H1 (cell line): ENCODE data around the gene IFNE. TPM values are rescaled to one million over a fixed set of nuclear protein-coding genes. Genes with fewer than 3 reads are reported as not detected.

Experiments
- CTCF ChIA-PET: fragments of 300-600 bp; sonication (Branson Sonifier 250); formaldehyde crosslinking; loops from one replicate; lab custom pipeline; 2021; ENCODE audit not compliant: partially characterized antibody; lab: Charles Lee
- POLR2A ChIA-PET: fragments of 300-600 bp; sonication (Branson Sonifier 250); formaldehyde crosslinking; loops from one replicate; lab custom pipeline; 2021; ENCODE audit warnings: inconsistent platforms; ENCODE audit not compliant: partially characterized antibody; lab: Charles Lee
- DNase-seq, 2 experiments: peaks; one replicate each; pipeline versions ENCODE4 v3.0.0 to v3.0.0-alpha.2; 2010 to 2022; ENCODE audit warnings: low spot score in 2 of 2, low read depth in 1 of 2, mixed read lengths in 1 of 2
- FAIRE-seq: peaks from 2 replicates; lab custom pipeline; 2011; peaks lifted over from hg19 to GRCh38; lab: Jason Lieb, UNC
- H2AFZ ChIP-seq: 2 replicates; pipeline ENCODE4 v1.8.1; 2012; ENCODE audit warnings: low read length, inconsistent platforms
- H2AK5ac ChIP-seq: 2 replicates; pipeline ENCODE4 v1.6.1; 2013; ENCODE audit warnings: low read depth, low read length
- H2BK120ac ChIP-seq: replicated peaks from 2 replicates; pipeline ENCODE3; 2013; ENCODE audit warnings: low read depth, low read length, inconsistent platforms
- H2BK12ac ChIP-seq: 2 replicates; pipeline ENCODE4 v1.6.1; 2013; ENCODE audit warnings: low read depth, low read length
- H2BK15ac ChIP-seq: 2 replicates; pipeline ENCODE4 v1.6.1; 2013; ENCODE audit warnings: low read length
- H2BK20ac ChIP-seq: 2 replicates; pipeline ENCODE4 v1.6.1; 2013; ENCODE audit warnings: low read length
- H2BK5ac ChIP-seq: 2 replicates; pipeline ENCODE4 v1.6.1; 2013; ENCODE audit warnings: low read depth, low read length
- H3K14ac ChIP-seq: 2 replicates; pipeline ENCODE4 v1.6.1; 2013; ENCODE audit warnings: inconsistent platforms; ENCODE audit not compliant: insufficient read length
- H3K18ac ChIP-seq: 2 replicates; pipeline ENCODE4 v1.6.1; 2013; ENCODE audit warnings: low read length; ENCODE audit errors: extremely low read depth
- H3K23ac ChIP-seq: 2 replicates; pipeline ENCODE4 v1.6.1; 2013; ENCODE audit warnings: inconsistent platforms; ENCODE audit not compliant: insufficient read length
- H3K23me2 ChIP-seq: 2 replicates; pipeline ENCODE4 v1.6.1; 2013; ENCODE audit warnings: low read depth, low read length
- H3K27ac ChIP-seq: 2 replicates; pipeline ENCODE4 v1.6.1; 2011; ENCODE audit warnings: low read depth, low read length, inconsistent platforms
- H3K27me3 ChIP-seq, 4 experiments: replicated peaks in 1 of 4; 1 replicate in 1 of 4; 2 replicates in 3 of 4; pipeline versions ENCODE4 v1.6.1 to v1.8.1; 2011 to 2013; ENCODE audit warnings: low read length in 3 of 4, mild to moderate bottlenecking in 3 of 4, inconsistent platforms in 2 of 4, mixed read lengths in 2 of 4, moderate library complexity in 1 of 4; ENCODE audit not compliant: control insufficient read depth in 3 of 4, insufficient read depth in 3 of 4; ENCODE audit errors: extremely low read depth in 1 of 4
- H3K36me3 ChIP-seq, 4 experiments: 2 replicates each; pipeline versions ENCODE4 v1.6.1 to v1.8.1; 2011 to 2013; ENCODE audit warnings: mild to moderate bottlenecking in 4 of 4, low read length in 3 of 4, moderate library complexity in 2 of 4, control low read depth in 1 of 4, inconsistent platforms in 1 of 4; ENCODE audit not compliant: insufficient read depth in 4 of 4, control insufficient read depth in 2 of 4
- H3K4ac ChIP-seq: replicated peaks from 2 replicates; pipeline ENCODE3; 2013; ENCODE audit warnings: low read length, low read depth, mixed read lengths, inconsistent platforms; ENCODE audit not compliant: insufficient read length
- H3K4me1 ChIP-seq, 4 experiments: replicated peaks in 1 of 4; 1 replicate in 1 of 4; 2 replicates in 3 of 4; pipeline versions ENCODE4 v1.6.1 to v1.8.1; 2011 to 2013; ENCODE audit warnings: low read length in 3 of 4, inconsistent platforms in 2 of 4, mixed read lengths in 1 of 4; ENCODE audit not compliant: insufficient read depth in 4 of 4, control insufficient read depth in 3 of 4
- H3K4me2 ChIP-seq, 2 experiments: 2 replicates each; pipeline versions ENCODE4 v1.6.1 to v1.8.1; 2011 to 2013; ENCODE audit warnings: low read depth in 2 of 2, low read length in 2 of 2, control low read depth in 1 of 2, inconsistent platforms in 1 of 2, mild to moderate bottlenecking in 1 of 2; ENCODE audit not compliant: insufficient read depth in 1 of 2
- H3K4me3 ChIP-seq, 4 experiments: fragments of 200-600, 300-600 bp in 1 of 4; sonication (generic), shearing (Covaris generic), sonication (Bioruptor Twin) in 1 of 4; 2 replicates each; pipeline versions ENCODE4 v1.5.1 to v1.8.1; 2011 to 2016; ENCODE audit warnings: low read length in 4 of 4, low read depth in 3 of 4, control low read depth in 2 of 4, inconsistent platforms in 2 of 4, mild to moderate bottlenecking in 2 of 4, mixed read lengths in 1 of 4, moderate library complexity in 1 of 4; ENCODE audit not compliant: insufficient read depth in 2 of 4; ENCODE audit errors: extremely low read depth in 1 of 4
- H3K56ac ChIP-seq: replicated peaks from 2 replicates; pipeline ENCODE3; 2013; ENCODE audit warnings: low read depth, mild to moderate bottlenecking, mixed read lengths, low read length, inconsistent platforms; ENCODE audit not compliant: insufficient read length
- H3K79me1 ChIP-seq: 2 replicates; pipeline ENCODE4 v1.6.1; 2013; ENCODE audit warnings: low read depth, low read length, control low read depth
- H3K79me2 ChIP-seq, 2 experiments: 2 replicates each; pipeline versions ENCODE4 v1.6.1 to v1.8.1; 2012 to 2013; ENCODE audit warnings: low read length in 2 of 2, mild to moderate bottlenecking in 2 of 2, inconsistent platforms in 1 of 2; ENCODE audit not compliant: insufficient read depth in 2 of 2, control insufficient read depth in 1 of 2
- H3K9ac ChIP-seq, 4 experiments: replicated peaks in 1 of 4; 1 replicate in 1 of 4; 2 replicates in 3 of 4; pipeline versions ENCODE4 v1.6.1 to v1.8.1; 2011 to 2013; ENCODE audit warnings: low read depth in 3 of 4, low read length in 3 of 4, control low read depth in 2 of 4, mild to moderate bottlenecking in 2 of 4, moderate library complexity in 2 of 4, inconsistent platforms in 1 of 4; ENCODE audit errors: extremely low read depth in 1 of 4
- H3K9me3 ChIP-seq, 2 experiments: 2 replicates each; pipeline versions ENCODE4 v1.6.1 to v1.8.1; 2012 to 2013; ENCODE audit warnings: mild to moderate bottlenecking in 2 of 2, moderate library complexity in 2 of 2, control low read depth in 1 of 2, inconsistent platforms in 1 of 2, low read depth in 1 of 2, low read length in 1 of 2, mixed read lengths in 1 of 2; ENCODE audit not compliant: insufficient read depth in 2 of 2
- H4K20me1 ChIP-seq, 2 experiments: replicated peaks in 1 of 2; 2 replicates each; pipeline versions ENCODE3 to v1.8.1; 2011 to 2013; ENCODE audit warnings: inconsistent platforms in 2 of 2, low read length in 2 of 2, mild to moderate bottlenecking in 1 of 2; ENCODE audit not compliant: insufficient read depth in 2 of 2, control insufficient read depth in 1 of 2
- H4K5ac ChIP-seq: 2 replicates; pipeline ENCODE4 v1.6.1; 2013; ENCODE audit warnings: low read length, low read depth, mixed read lengths, inconsistent platforms; ENCODE audit not compliant: insufficient read length
- H4K8ac ChIP-seq: 2 replicates; pipeline ENCODE4 v1.8.0; 2013; ENCODE audit warnings: mild to moderate bottlenecking, moderate library complexity, low read length, inconsistent platforms; ENCODE audit not compliant: insufficient read depth; ENCODE audit errors: extremely low read depth
- H4K91ac ChIP-seq: replicated peaks from 2 replicates; pipeline ENCODE3; 2013; ENCODE audit warnings: low read length, mixed read lengths, inconsistent platforms; ENCODE audit not compliant: insufficient read length
- FOSL1 ChIP-seq: IDR thresholded peaks from 2 replicates; pipeline ENCODE4 v1.6.1; 2011; ENCODE audit warnings: mild to moderate bottlenecking, low read depth, low read length, moderate library complexity; ENCODE audit not compliant: insufficient read depth
- NANOG ChIP-seq: IDR thresholded peaks from 2 replicates; pipeline ENCODE4 v1.6.1; 2011; ENCODE audit warnings: low read length, low read depth, mild to moderate bottlenecking, inconsistent platforms; ENCODE audit not compliant: insufficient read depth, poor library complexity, severe bottlenecking
- RXRA ChIP-seq: IDR thresholded peaks from 2 replicates; pipeline ENCODE4 v1.6.1; 2011; ENCODE audit warnings: low read depth, mild to moderate bottlenecking, low read length, moderate library complexity; ENCODE audit not compliant: insufficient read depth
- TAF7 ChIP-seq: optimal IDR thresholded peaks from 2 replicates; pipeline ENCODE3; 2011; ENCODE audit warnings: low read depth, mild to moderate bottlenecking, inconsistent platforms, low read length, moderate library complexity, borderline replicate concordance
- WGBS, 2 experiments: shearing (Covaris generic) in 1 of 2; methylation state at CpG; one replicate each; pipeline versions ENCODE4 v1.1.6 to v1.1.7; 2013 to 2015; ENCODE audit warnings: low lambda C conversion rate in 2 of 2, mixed read lengths in 2 of 2, inconsistent platforms in 1 of 2, low coverage in 1 of 2, missing lambda C conversion rate in 1 of 2; ENCODE audit not compliant: insufficient replicate concordance in 2 of 2, insufficient coverage in 1 of 2, insufficient read length in 1 of 2; ENCODE audit errors: extremely low coverage in 1 of 2, missing lambda C conversion rate in 1 of 2; 5-methylcytosine and 5-hydroxymethylcytosine counted together
- polyA plus RNA-seq, 7 experiments: library from polyadenylated mRNA; depleted of rRNA in 3 of 7; stranded (reverse) in 5 of 7; unstranded in 2 of 7; fragments of >200 nt in 5 of 7; fragments of 200-250 nt in 2 of 7; gene quantifications; 1 replicate in 5 of 7; 2 replicates in 1 of 7; 4 replicates in 1 of 7; pipeline versions ENCODE4 v1.2.1 to v1.2.3, GENCODE V29; 2011 to 2013; ENCODE audit warnings: missing spikeins in 2 of 7, mixed read lengths in 2 of 7
- total RNA-seq: library from RNA; stranded (reverse); fragmentation: NEBNext Ultra II Directional; extraction: Animal tissue kit (Norgen Biotek cat#: 25700); gene quantifications from 2 replicates; pipeline ENCODE4 v1.2.1, GENCODE V29; 2021
- TF ChIP-seq, protein P1 (sequence below): IDR thresholded peaks from 2 replicates; pipeline ENCODE4 v1.6.1; 2012; ENCODE audit warnings: inconsistent platforms

The IFNE gene
- total and polyA plus RNA-seq, 2 of the 8 experiments (the other 6 are each of a cell fraction or from before 2014, with no cell fraction given) = 0.08 TPM; not detected in 1

DNA sequence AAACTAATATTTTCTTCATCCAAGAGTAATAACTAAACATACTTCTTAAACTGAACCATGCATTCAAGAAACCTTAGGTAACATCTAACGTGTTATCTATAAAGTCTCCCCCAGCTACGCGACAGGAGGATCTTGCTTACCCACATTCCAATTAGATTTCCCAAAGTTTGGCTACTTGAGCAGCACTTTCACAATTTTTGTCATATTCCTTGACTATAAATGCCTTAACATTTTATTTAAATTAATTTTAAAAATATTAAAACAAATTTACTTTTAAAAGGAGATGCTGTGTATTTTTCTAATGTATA lies 25.3 kb upstream of the IFNE start:
- no peaks in the 10 kb centered on the region for H3K27me3 ChIP-seq
- H2AFZ ChIP-seq = no peak overlapping the region
- CTCF ChIA-PET = interaction anchor here (0.6 kb wide), 2 partner anchors 41 to 202 kb away, joined by 3 read pairs; no protein-coding TSS in a partner anchor
- no peak overlapping the region for H2BK5ac ChIP-seq
- no peak overlapping the region for H3K27ac ChIP-seq
- FAIRE-seq (no peak), DNase-seq (no peak)
- H2BK20ac ChIP-seq = no peak overlapping the region
- H3K36me3 ChIP-seq = peaks cover 0 to 2% (median 0%) of the 10 kb centered on the region in 4 experiments; a peak in 1 of 8 replicates
- H3K4me2 ChIP-seq = no peak overlapping the region; a peak in 1 of 4 replicates
- H3K14ac ChIP-seq = no peak overlapping the region
- no peak overlapping the region for H2BK120ac ChIP-seq
- H3K23ac ChIP-seq = no peak overlapping the region
- no peak overlapping the region for H4K5ac ChIP-seq
- H4K8ac ChIP-seq = no peak overlapping the region
- POLR2A ChIA-PET = no interaction called here
- H2AK5ac ChIP-seq = no peak overlapping the region
- no peak overlapping the region for H4K91ac ChIP-seq
- H2BK12ac ChIP-seq = no peak overlapping the region
- H3K4ac ChIP-seq = no peak overlapping the region
- H3K9me3 ChIP-seq = no peaks in the 10 kb centered on the region
- 91% methylated on average over 3 of the region's 3 CpGs; no CpG with 5 or more reads in 1 of the 2 experiments for WGBS, 2 experiments
- H3K79me2 ChIP-seq = no peaks in the 10 kb centered on the region
- no peak overlapping the region for H2BK15ac ChIP-seq
- no peaks in the 10 kb centered on the region; the same call in 1 of the 2 replicates for H3K23me2 ChIP-seq
- H3K4me3 ChIP-seq = no peak overlapping the region
- no peak overlapping the region for H3K9ac ChIP-seq
- TF ChIP-seq, protein P1, sequence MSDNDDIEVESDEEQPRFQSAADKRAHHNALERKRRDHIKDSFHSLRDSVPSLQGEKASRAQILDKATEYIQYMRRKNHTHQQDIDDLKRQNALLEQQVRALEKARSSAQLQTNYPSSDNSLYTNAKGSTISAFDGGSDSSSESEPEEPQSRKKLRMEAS = no peak
- TF ChIP-seq FOSL1 (no peak), NANOG (no peak), TAF7 (no peak), RXRA (no peak)
- no peaks in the 10 kb centered on the region for H4K20me1 ChIP-seq
- no peak overlapping the region for H3K56ac ChIP-seq
- H3K18ac ChIP-seq = no peak overlapping the region
- no peaks in the 10 kb centered on the region; a peak in 1 of 7 replicates for H3K4me1 ChIP-seq
- H3K79me1 ChIP-seq = no peaks in the 10 kb centered on the region
